Fibroblast of skin of right quadriceps (primary cell): ENCODE data around the gene LRRC47.

ENCODE experiments used
- DNase-seq: peaks from one replicate; pipeline ENCODE4 v3.0.0-alpha.2; 2013

LRRC47 gene

GRCh38 chr1:3785456-3786157 lies 10.7 kb downstream of the LRRC47 start:
- no peak for DNase-seq

- no peak for DNase-seq
Measured at GRCh38 chr1:3785045-3785444, 11.3 kb downstream of the LRRC47 start.

GRCh38 chr1:3783651-3784474 lies 12.4 kb downstream of the LRRC47 start:
- no peak for DNase-seq

GRCh38 chr1:3780901-3781300 lies 15.4 kb downstream of the LRRC47 start:
- DNase-seq = no peak

- DNase-seq = no peak
Measured at GRCh38 chr1:3779912-3780416, 16.3 kb downstream of the LRRC47 start.

GRCh38 chr1:3779265-3779911 lies 16.9 kb downstream of the LRRC47 start:
- DNase-seq = no peak

GRCh38 chr1:3778590-3779264 lies 17.6 kb downstream of the LRRC47 start:
- DNase-seq = no peak

- DNase-seq = no peak
Measured at GRCh38 chr1:3777647-3778589, 18.4 kb downstream of the LRRC47 start.

GRCh38 chr1:3777078-3777547 lies 19.2 kb downstream of the LRRC47 start:
- no peak for DNase-seq

- no peak for DNase-seq
Measured at GRCh38 chr1:3776231-3776961, 19.9 kb downstream of the LRRC47 start.

- peak; percentile 23 for DNase-seq
Measured at GRCh38 chr1:3775490-3776230, 20.6 kb downstream of the LRRC47 start.

GRCh38 chr1:3774946-3775489 lies 21.3 kb downstream of the LRRC47 start:
- DNase-seq = no peak

GRCh38 chr1:3774276-3774945 lies 21.9 kb downstream of the LRRC47 start:
- DNase-seq = no peak

- DNase-seq = no peak
Measured at GRCh38 chr1:3773572-3774275, 22.6 kb downstream of the LRRC47 start.

- no peak for DNase-seq
Measured at GRCh38 chr1:3772715-3773571, 23.4 kb downstream of the LRRC47 start, which contains the start of gene SMIM1. SMIM1 (plus strand) TSS chr1:3772749; CDS start chr1:3775374, 2,625 bp downstream.

GRCh38 chr1:3772027-3772714 lies 24.1 kb downstream of the LRRC47 start:
- DNase-seq = peak; percentile 75
